Measurements from ENCODE around the gene SULT2A1.
"Not testable (repeated sequence)": the region's sequence is repeated elsewhere in the genome, so short reads cannot be mapped to it uniquely, and the experiment has no call there.

Gene SULT2A1

GRCh38 chr19:47860602-47861297, 25.4 kb downstream of the SULT2A1 start:
- no peak for DNase-seq

- not testable (repeated sequence) for DNase-seq
These were observed 26.3 kb downstream of the SULT2A1 start for GRCh38 chr19:47859838-47860237.

GRCh38 chr19:47858646-47859285, 27.3 kb downstream of the SULT2A1 start, which contains the start of gene TPRX2:
Gene TPRX2 (plus strand): TSS chr19:47859235. CDS start chr19:47859247, 12 bp downstream.
- not testable (repeated sequence) for DNase-seq

- DNase-seq, result not testable (repeated sequence)
These were observed 27.9 kb downstream of the SULT2A1 start for GRCh38 chr19:47858231-47858630.

- no peak for DNase-seq
These were observed 31.7 kb downstream of the SULT2A1 start for GRCh38 chr19:47854459-47854858.

- no peak for DNase-seq
These were observed 33.1 kb downstream of the SULT2A1 start for GRCh38 chr19:47853003-47853402.

- no peak for DNase-seq
These were observed 37.2 kb downstream of the SULT2A1 start for GRCh38 chr19:47848823-47849473.

GRCh38 chr19:47848425-47848822, 37.7 kb downstream of the SULT2A1 start:
- no peak for DNase-seq

GRCh38 chr19:47842941-47843340, 43.2 kb downstream of the SULT2A1 start:
- DNase-seq, result no peak

GRCh38 chr19:47839913-47840312, 46.2 kb downstream of the SULT2A1 start:
- DNase-seq, result no peak

- no peak for DNase-seq
These were observed 46.7 kb downstream of the SULT2A1 start for GRCh38 chr19:47839411-47839810.

GRCh38 chr19:47836038-47836437, 50.1 kb downstream of the SULT2A1 start:
- no peak for DNase-seq

- DNase-seq, result no peak
These were observed 53.4 kb downstream of the SULT2A1 start for GRCh38 chr19:47832723-47833122.

- DNase-seq, result no peak
These were observed 59.3 kb downstream of the SULT2A1 start for GRCh38 chr19:47826800-47827199.

- DNase-seq, result no peak
These were observed 61.7 kb downstream of the SULT2A1 start for GRCh38 chr19:47824396-47824795.

- DNase-seq, result no peak
These were observed 64.6 kb downstream of the SULT2A1 start, which contains the start of gene CRX for GRCh38 chr19:47821460-47822020. Gene CRX (plus strand): TSS chr19:47821937. CDS start chr19:47834444, 12,507 bp downstream.
